ENCODE measurements around the gene ATP6V0D1.

ATP6V0D1 gene

GRCh38 chr16:67436640-67437193 is 44.2 kb downstream of the ATP6V0D1 start:
- no peak for TF ChIP-seq CTCF (IDR thresholded peaks at IDR 0.05; ENCODE audit: extremely low read depth, insufficient read depth, missing control alignments)
- no peak for DNase-seq (ENCODE audit: low spot score)

GRCh38 chr16:67435758-67436164 is 45.2 kb downstream of the ATP6V0D1 start:
- DNase-seq (ENCODE audit: low spot score): no peak
- TF ChIP-seq CTCF (IDR thresholded peaks at IDR 0.05; ENCODE audit: extremely low read depth, insufficient read depth, missing control alignments): no peak
- in situ Hi-C loops (cut with MboI; ENCODE audit: low pct_unique_long_range_greater_than_20kb, low sequenced_read_pairs, unreplicated experiment): no loop called here

More at GRCh38 chr16:67436640-67437193, 44.2 kb downstream of the ATP6V0D1 start:
- in situ Hi-C loops (cut with MboI; ENCODE audit: low pct_unique_long_range_greater_than_20kb, low sequenced_read_pairs, unreplicated experiment): no loop called here

- no peak for TF ChIP-seq CTCF (IDR thresholded peaks at IDR 0.05; ENCODE audit: extremely low read depth, insufficient read depth, missing control alignments)
- in situ Hi-C loops (cut with MboI; ENCODE audit: low pct_unique_long_range_greater_than_20kb, low sequenced_read_pairs, unreplicated experiment): no loop called here
- DNase-seq (ENCODE audit: low spot score): no peak
Measured at GRCh38 chr16:67433131-67433719, 47.7 kb downstream of the ATP6V0D1 start.

DNA sequence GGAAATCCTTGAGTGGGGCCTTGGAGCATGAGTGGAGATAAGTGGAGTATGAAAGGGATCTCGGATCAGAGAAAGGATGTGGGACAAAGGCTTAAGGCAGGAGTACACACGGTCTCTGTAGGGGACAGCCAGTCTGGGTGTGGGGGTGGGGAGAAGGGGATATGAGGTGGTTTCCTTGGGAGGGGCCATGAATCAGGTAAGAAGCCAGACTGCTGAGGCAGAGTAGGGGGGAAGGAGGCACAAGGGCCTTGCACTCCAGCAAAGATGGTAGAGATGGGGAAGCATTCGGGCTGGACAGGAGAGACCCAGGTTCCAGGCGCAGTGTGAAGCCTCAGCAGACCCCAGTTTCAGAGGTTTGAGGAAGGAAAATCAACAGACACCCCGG is 48.5 kb downstream of the ATP6V0D1 start:
- no peak for TF ChIP-seq CTCF (IDR thresholded peaks at IDR 0.05; ENCODE audit: extremely low read depth, insufficient read depth, missing control alignments)
- in situ Hi-C loops (cut with MboI; ENCODE audit: low pct_unique_long_range_greater_than_20kb, low sequenced_read_pairs, unreplicated experiment): no loop called here

GRCh38 chr16:67431775-67432505 is 49.0 kb downstream of the ATP6V0D1 start:
- in situ Hi-C loops (cut with MboI; ENCODE audit: low pct_unique_long_range_greater_than_20kb, low sequenced_read_pairs, unreplicated experiment): no loop called here
- no peak for DNase-seq (ENCODE audit: low spot score)
- no peak for TF ChIP-seq CTCF (IDR thresholded peaks at IDR 0.05; ENCODE audit: extremely low read depth, insufficient read depth, missing control alignments)

More for the DNA sequence above, 48.5 kb downstream of the ATP6V0D1 start:
- no peak for DNase-seq (ENCODE audit: low spot score)

GRCh38 chr16:67430977-67431774 is 49.8 kb downstream of the ATP6V0D1 start, which contains the start of gene HSD11B2:
HSD11B2 (plus strand) TSS chr16:67431121; CDS start chr16:67431249, 128 bp downstream.
- TF ChIP-seq CTCF (IDR thresholded peaks at IDR 0.05; ENCODE audit: extremely low read depth, insufficient read depth, missing control alignments): no peak
- in situ Hi-C loops (cut with MboI; ENCODE audit: low pct_unique_long_range_greater_than_20kb, low sequenced_read_pairs, unreplicated experiment): no loop called here
- peak; percentile 75 for DNase-seq (ENCODE audit: low spot score)

Measured in GM13977 (cell line).